ENCODE results near the gene FOXO3. TPM values are rescaled to one million over a fixed set of nuclear protein-coding genes. Genes with fewer than 3 reads are reported as not detected.

Gene FOXO3
- total RNA-seq, 4 donors from 2014 or later = 29.9 to 66.1 (median 59.1) TPM

DNA sequence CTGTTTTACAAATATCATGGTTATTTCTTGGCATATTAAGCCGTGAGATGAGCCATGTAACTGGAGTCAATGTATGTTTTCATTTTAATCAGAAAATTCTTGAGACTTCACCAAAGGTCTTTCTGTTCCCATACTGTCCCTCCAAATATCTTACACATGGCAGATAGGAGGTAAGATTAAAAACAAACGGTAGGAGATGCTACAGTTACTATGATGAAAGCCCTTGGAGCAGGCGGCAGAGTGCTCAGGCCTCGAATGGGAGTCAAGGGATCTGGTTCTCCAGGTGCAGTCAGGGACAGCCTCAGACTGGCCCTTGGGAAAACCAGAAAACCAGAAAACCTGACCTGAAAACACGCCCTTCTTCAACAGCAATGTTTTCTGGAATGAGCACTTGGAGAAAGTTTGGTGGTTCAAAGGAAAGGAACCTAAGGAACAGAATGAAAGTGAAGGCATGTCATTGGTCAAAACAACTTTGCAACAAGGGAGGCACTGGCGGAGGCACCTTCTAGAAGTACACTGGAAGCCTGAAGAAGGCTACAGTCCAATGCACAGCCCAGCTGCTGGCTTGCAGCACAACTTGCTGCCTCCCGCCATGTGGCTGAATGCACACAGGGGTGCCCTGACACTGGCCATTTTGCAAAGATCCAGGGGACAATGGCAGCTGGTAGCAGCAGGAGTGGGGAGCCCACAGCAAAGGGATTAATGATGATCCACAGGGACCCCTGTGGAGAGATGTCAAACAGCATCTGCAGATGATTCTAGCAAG, 17.4 kb upstream of the FOXO3 start:
- intact Hi-C loops (cut with DNase I; ENCODE audit: low total_unique reads) (loop anchor here (5.0 to 10.0 kb wide), 5 partner anchors 239 to 531 kb away; no protein-coding TSS in a partner anchor), in situ Hi-C loops (cut with MboI; ENCODE audit: low pct_ligation_motif_present in 1 of 4, low pct_unique_long_range_greater_than_20kb in 1 of 4, low sequenced_read_pairs in 3 of 4) (loop anchor here (5.0 to 25.0 kb wide), 9 partner anchors 239 to 869 kb away; partner anchors contain the start of genes ARMC2 (in 1 of the 4) and CD164 (in 1 of the 4))
- no peak for DNase-seq
- no peak overlapping the region for H3K4me3 ChIP-seq
- H3K36me3 ChIP-seq = no peaks in the 10 kb centered on the region
- TF ChIP-seq EP300 (IDR thresholded peaks at IDR 0.05; ENCODE audit: low read depth) = no peak
- TF ChIP-seq POLR2AphosphoS5 (IDR thresholded peaks at IDR 0.05) = no peak
- no peak for TF ChIP-seq POLR2A (IDR thresholded peaks at IDR 0.05)
- TF ChIP-seq CTCF (IDR thresholded peaks at IDR 0.05) = no peak
- peaks cover 0 to 8% (median 5%) of the 10 kb centered on the region in 4 donors for H3K4me1 ChIP-seq
- WGBS, 2 donors (ENCODE audit: low coverage in 1 of 2) = 78 to 85% methylated on average over 4 to 7 of the region's 7 CpGs
- H3K27me3 ChIP-seq = no peaks in the 10 kb centered on the region
- H3K27ac ChIP-seq = no peak overlapping the region
- no peaks in the 10 kb centered on the region for H3K9me3 ChIP-seq

DNA sequence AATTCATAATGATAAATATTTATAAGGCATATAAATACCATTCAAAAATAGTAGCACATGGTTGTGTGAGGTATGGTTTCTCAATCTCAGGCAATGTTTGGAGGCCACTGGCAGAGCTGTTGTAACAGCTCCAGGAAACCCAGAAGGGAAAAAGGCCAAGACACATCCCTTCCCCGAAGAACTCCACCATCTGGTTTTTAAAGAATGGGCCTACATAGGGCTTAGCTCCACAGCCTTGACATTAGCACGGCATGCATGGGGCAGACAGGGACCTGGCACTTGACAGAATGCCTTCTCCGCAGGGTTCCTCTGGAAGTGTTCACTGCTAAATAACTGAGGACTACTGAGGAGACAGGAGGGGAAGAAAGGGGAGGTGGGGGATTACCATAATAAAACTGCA, 16.1 kb upstream of the FOXO3 start:
- H3K9me3 ChIP-seq = no peaks in the 10 kb centered on the region
- intact Hi-C loops (cut with DNase I; ENCODE audit: low total_unique reads) = loop anchor here (5.0 to 10.0 kb wide), 5 partner anchors 238 to 530 kb away; no protein-coding TSS in a partner anchor
- H3K4me1 ChIP-seq = peaks cover 0 to 8% (median 5%) of the 10 kb centered on the region in 4 donors
- peak overlapping the region in 1 of 4 donors; percentile 23 for H3K27ac ChIP-seq
- 60 to 63% methylated on average over 1 to 3 of the region's 3 CpGs for WGBS, 2 donors (ENCODE audit: low coverage in 1 of 2)
- no peaks in the 10 kb centered on the region for H3K27me3 ChIP-seq
- no peaks in the 10 kb centered on the region for H3K36me3 ChIP-seq
- TF ChIP-seq EP300 (IDR thresholded peaks at IDR 0.05; ENCODE audit: low read depth) (no peak), POLR2AphosphoS5 (IDR thresholded peaks at IDR 0.05) (no peak), POLR2A (IDR thresholded peaks at IDR 0.05) (no peak), CTCF (IDR thresholded peaks at IDR 0.05) (no peak)
- in situ Hi-C loops (cut with MboI; ENCODE audit: low pct_ligation_motif_present in 1 of 4, low pct_unique_long_range_greater_than_20kb in 1 of 4, low sequenced_read_pairs in 3 of 4) = loop anchor here (5.0 to 25.0 kb wide), 9 partner anchors 238 to 868 kb away; partner anchors contain the start of genes ARMC2 (in 1 of the 4) and CD164 (in 1 of the 4)
- H3K4me3 ChIP-seq = no peak overlapping the region
- DNase-seq = no peak

DNA sequence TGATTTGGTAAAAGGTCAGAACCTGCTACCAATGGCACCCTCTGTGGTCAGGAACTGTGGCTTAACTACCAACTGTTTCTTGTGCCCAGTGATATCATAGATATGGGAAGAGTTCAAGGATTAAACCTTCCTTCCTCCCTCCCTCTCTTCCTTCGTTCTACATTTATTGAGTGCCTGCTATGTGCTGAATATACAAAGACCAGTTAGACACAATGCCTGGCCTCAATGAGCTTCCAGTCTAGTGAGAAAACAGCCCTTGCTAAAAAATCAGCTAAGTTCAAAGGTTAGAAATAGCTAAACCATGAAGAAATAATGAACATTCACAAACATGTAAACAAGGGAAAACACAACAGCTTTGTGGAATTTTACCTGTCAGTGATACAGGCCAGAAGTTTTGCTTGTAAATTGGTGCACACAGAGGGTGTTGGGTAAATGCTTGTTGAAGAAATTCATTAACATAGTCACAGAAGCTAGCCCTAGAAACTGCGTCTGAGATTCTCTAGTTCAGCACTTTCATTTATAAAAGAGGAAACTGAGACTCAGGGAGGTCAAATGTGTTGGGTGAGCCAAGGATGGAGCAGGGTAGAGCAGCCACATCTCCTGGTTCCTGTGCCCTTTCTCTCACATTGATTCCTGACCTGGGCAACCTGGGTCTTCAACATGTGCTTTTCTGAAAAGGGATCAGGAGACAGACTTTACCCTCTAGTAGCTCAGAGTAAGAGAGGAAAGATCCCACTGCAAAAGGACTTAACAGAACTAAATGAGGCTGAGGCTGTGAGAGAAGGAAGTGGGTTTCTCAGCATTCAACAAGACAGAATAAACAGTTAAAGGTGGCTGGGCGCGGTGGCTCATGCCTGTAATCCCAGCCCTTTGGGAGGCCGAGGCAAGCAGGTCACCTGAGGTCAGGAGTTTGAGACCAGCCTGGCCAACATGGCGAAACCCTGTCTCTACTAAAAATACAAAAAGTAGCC, 14.4 kb upstream of the FOXO3 start:
- H3K27me3 ChIP-seq = no peaks in the 10 kb centered on the region
- WGBS, 2 donors (ENCODE audit: low coverage in 1 of 2) = 76 to 92% methylated on average over 2 to 6 of the region's 6 CpGs
- no peak overlapping the region for H3K4me3 ChIP-seq
- H3K36me3 ChIP-seq = no peaks in the 10 kb centered on the region
- intact Hi-C loops (cut with DNase I; ENCODE audit: low total_unique reads) (loop anchor here (10.0 kb wide), 2 partner anchors 458 to 528 kb away; no protein-coding TSS in a partner anchor), in situ Hi-C loops (cut with MboI; ENCODE audit: low pct_ligation_motif_present in 1 of 4, low pct_unique_long_range_greater_than_20kb in 1 of 4, low sequenced_read_pairs in 3 of 4) (loop anchor here (5.0 to 25.0 kb wide), 8 partner anchors 238 to 866 kb away; partner anchors contain the start of genes ARMC2 (in 1 of the 4) and CD164 (in 1 of the 4))
- H3K9me3 ChIP-seq = no peaks in the 10 kb centered on the region
- H3K4me1 ChIP-seq = peaks cover 0 to 8% (median 5%) of the 10 kb centered on the region in 4 donors
- TF ChIP-seq POLR2A (IDR thresholded peaks at IDR 0.05) (no peak), EP300 (IDR thresholded peaks at IDR 0.05; ENCODE audit: low read depth) (no peak), CTCF (IDR thresholded peaks at IDR 0.05) (no peak), POLR2AphosphoS5 (IDR thresholded peaks at IDR 0.05) (no peak)
- DNase-seq = no peak
- H3K27ac ChIP-seq = no peak overlapping the region
